SK-N-SH treated with all-trans-retinoic acid at 6 μM for 48 hours (cell line): ENCODE measurements around the gene CPD.

Experiments used
- ARNTL ChIP-seq: fragments of 450-650 bp; formaldehyde crosslinking; IDR thresholded peaks from 2 replicates; pipeline ENCODE4 v1.5.0; 2020; ENCODE audit warnings: low read depth, mild to moderate bottlenecking, moderate library complexity, borderline replicate concordance
- ESRRG ChIP-seq: fragments of 250-450 bp; sonication (Bioruptor Pico); IDR thresholded peaks from 2 replicates; pipeline ENCODE4 v1.6.1; 2021; ENCODE audit warnings: mild to moderate bottlenecking
- PPARA ChIP-seq: fragments of 250-450 bp; sonication (Bioruptor Pico); IDR thresholded peaks from 2 replicates; pipeline ENCODE4 v1.5.0; 2020; ENCODE audit warnings: mild to moderate bottlenecking, borderline replicate concordance
- RARB ChIP-seq: fragments of 250-450 bp; sonication (Bioruptor Pico); IDR thresholded peaks from 2 replicates; pipeline ENCODE4 v1.8.0; 2021; ENCODE audit warnings: mild to moderate bottlenecking, moderate library complexity
- SNAI2 ChIP-seq: fragments of 250-450 bp; sonication (Bioruptor Pico); IDR thresholded peaks from 2 replicates; pipeline ENCODE4 v1.5.0; 2020; ENCODE audit warnings: mild to moderate bottlenecking, moderate library complexity
- TCF4 ChIP-seq: fragments of 250-450 bp; sonication (Bioruptor Pico); IDR thresholded peaks from 2 replicates; pipeline ENCODE4 v1.8.0; 2021; ENCODE audit warnings: mild to moderate bottlenecking, moderate library complexity, borderline replicate concordance
- TOX ChIP-seq: fragments of 250-450 bp; sonication (Bioruptor Pico); IDR thresholded peaks from 2 replicates; pipeline ENCODE4 v1.8.0; 2021; ENCODE audit warnings: mild to moderate bottlenecking, moderate library complexity, borderline replicate concordance
- ZFP30 ChIP-seq: fragments of 450-650 bp; formaldehyde crosslinking; IDR thresholded peaks from 2 replicates; pipeline ENCODE4 v1.5.0; 2022; ENCODE audit warnings: mild to moderate bottlenecking, moderate library complexity
- ZNF8 ChIP-seq: fragments of 450-650 bp; formaldehyde crosslinking; IDR thresholded peaks from 2 replicates; pipeline ENCODE4 v1.5.0; 2020; ENCODE audit warnings: mild to moderate bottlenecking, moderate library complexity
- TF ChIP-seq, protein P1 (sequence below): fragments of 250-450 bp; sonication (Bioruptor Pico); IDR thresholded peaks from 2 replicates; pipeline ENCODE4 v1.8.0; 2020; ENCODE audit warnings: mild to moderate bottlenecking, moderate library complexity, borderline replicate concordance
- TF ChIP-seq, protein P2 (sequence below): fragments of 250-450 bp; sonication (Bioruptor Pico); IDR thresholded peaks from 2 replicates; pipeline ENCODE4 v1.8.0; 2021; ENCODE audit warnings: low read depth, mild to moderate bottlenecking, moderate library complexity, borderline replicate concordance
- TF ChIP-seq, protein P3 (sequence below): fragments of 250-450 bp; sonication (Bioruptor Pico); IDR thresholded peaks from 2 replicates; pipeline ENCODE4 v1.5.1; 2020; ENCODE audit warnings: low read depth, mild to moderate bottlenecking, moderate library complexity
- TF ChIP-seq, protein P4 (sequence below): fragments of 250-450 bp; sonication (Bioruptor Pico); IDR thresholded peaks from 2 replicates; pipeline ENCODE4 v1.5.1; 2021; ENCODE audit warnings: mild to moderate bottlenecking, moderate library complexity
- TF ChIP-seq, protein P5 (sequence below): fragments of 250-450 bp; sonication (Bioruptor Pico); IDR thresholded peaks from 2 replicates; pipeline ENCODE4 v1.5.0; 2020; ENCODE audit warnings: mild to moderate bottlenecking, moderate library complexity

DNA sequence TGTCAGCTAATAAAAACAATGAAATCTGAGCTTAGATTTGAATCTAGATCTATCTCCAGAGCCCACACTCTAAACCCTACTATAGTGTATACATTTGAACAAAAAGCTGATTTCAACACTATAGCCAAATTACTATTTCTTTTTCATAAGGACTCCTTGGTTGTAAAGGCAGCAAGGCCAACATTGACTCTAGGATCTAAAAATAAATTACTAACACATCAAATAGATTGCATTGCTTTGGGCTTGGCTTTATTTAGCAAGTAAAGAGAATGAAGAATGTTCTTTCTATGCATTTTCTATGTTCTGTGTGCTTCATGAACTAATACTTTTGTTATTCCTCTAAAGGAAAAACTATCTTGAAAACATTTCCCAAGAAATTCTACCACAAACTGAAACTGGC, 103.8 kb downstream of the CPD start:
- TF ChIP-seq ZFP30 (CRISPR knock-in tag) (no peak), ARNTL (CRISPR knock-in tag) (no peak), ESRRG (no peak), TOX (CRISPR knock-in tag) (no peak), PPARA (CRISPR knock-in tag) (no peak), RARB (no peak), ZNF8 (CRISPR knock-in tag) (no peak), TCF4 (CRISPR knock-in tag) (no peak), SNAI2 (CRISPR knock-in tag) (no peak)
- TF ChIP-seq, protein P1, sequence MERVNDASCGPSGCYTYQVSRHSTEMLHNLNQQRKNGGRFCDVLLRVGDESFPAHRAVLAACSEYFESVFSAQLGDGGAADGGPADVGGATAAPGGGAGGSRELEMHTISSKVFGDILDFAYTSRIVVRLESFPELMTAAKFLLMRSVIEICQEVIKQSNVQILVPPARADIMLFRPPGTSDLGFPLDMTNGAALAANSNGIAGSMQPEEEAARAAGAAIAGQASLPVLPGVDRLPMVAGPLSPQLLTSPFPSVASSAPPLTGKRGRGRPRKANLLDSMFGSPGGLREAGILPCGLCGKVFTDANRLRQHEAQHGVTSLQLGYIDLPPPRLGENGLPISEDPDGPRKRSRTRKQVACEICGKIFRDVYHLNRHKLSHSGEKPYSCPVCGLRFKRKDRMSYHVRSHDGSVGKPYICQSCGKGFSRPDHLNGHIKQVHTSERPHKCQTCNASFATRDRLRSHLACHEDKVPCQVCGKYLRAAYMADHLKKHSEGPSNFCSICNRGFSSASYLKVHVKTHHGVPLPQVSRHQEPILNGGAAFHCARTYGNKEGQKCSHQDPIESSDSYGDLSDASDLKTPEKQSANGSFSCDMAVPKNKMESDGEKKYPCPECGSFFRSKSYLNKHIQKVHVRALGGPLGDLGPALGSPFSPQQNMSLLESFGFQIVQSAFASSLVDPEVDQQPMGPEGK (CRISPR knock-in tag), result no peak
- TF ChIP-seq, protein P2, sequence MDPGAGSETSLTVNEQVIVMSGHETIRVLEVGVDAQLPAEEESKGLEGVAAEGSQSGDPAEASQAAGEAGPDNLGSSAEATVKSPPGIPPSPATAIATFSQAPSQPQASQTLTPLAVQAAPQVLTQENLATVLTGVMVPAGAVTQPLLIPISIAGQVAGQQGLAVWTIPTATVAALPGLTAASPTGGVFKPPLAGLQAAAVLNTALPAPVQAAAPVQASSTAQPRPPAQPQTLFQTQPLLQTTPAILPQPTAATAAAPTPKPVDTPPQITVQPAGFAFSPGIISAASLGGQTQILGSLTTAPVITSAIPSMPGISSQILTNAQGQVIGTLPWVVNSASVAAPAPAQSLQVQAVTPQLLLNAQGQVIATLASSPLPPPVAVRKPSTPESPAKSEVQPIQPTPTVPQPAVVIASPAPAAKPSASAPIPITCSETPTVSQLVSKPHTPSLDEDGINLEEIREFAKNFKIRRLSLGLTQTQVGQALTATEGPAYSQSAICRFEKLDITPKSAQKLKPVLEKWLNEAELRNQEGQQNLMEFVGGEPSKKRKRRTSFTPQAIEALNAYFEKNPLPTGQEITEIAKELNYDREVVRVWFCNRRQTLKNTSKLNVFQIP (CRISPR knock-in tag), result no peak
- TF ChIP-seq, protein P3, sequence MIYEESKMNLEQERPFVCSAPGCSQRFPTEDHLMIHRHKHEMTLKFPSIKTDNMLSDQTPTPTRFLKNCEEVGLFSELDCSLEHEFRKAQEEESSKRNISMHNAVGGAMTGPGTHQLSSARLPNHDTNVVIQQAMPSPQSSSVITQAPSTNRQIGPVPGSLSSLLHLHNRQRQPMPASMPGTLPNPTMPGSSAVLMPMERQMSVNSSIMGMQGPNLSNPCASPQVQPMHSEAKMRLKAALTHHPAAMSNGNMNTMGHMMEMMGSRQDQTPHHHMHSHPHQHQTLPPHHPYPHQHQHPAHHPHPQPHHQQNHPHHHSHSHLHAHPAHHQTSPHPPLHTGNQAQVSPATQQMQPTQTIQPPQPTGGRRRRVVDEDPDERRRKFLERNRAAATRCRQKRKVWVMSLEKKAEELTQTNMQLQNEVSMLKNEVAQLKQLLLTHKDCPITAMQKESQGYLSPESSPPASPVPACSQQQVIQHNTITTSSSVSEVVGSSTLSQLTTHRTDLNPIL (CRISPR knock-in tag), result no peak
- TF ChIP-seq, protein P4, sequence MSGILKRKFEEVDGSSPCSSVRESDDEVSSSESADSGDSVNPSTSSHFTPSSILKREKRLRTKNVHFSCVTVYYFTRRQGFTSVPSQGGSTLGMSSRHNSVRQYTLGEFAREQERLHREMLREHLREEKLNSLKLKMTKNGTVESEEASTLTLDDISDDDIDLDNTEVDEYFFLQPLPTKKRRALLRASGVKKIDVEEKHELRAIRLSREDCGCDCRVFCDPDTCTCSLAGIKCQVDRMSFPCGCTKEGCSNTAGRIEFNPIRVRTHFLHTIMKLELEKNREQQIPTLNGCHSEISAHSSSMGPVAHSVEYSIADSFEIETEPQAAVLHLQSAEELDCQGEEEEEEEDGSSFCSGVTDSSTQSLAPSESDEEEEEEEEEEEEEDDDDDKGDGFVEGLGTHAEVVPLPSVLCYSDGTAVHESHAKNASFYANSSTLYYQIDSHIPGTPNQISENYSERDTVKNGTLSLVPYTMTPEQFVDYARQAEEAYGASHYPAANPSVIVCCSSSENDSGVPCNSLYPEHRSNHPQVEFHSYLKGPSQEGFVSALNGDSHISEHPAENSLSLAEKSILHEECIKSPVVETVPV (CRISPR knock-in tag), result no peak
- TF ChIP-seq, protein P5, sequence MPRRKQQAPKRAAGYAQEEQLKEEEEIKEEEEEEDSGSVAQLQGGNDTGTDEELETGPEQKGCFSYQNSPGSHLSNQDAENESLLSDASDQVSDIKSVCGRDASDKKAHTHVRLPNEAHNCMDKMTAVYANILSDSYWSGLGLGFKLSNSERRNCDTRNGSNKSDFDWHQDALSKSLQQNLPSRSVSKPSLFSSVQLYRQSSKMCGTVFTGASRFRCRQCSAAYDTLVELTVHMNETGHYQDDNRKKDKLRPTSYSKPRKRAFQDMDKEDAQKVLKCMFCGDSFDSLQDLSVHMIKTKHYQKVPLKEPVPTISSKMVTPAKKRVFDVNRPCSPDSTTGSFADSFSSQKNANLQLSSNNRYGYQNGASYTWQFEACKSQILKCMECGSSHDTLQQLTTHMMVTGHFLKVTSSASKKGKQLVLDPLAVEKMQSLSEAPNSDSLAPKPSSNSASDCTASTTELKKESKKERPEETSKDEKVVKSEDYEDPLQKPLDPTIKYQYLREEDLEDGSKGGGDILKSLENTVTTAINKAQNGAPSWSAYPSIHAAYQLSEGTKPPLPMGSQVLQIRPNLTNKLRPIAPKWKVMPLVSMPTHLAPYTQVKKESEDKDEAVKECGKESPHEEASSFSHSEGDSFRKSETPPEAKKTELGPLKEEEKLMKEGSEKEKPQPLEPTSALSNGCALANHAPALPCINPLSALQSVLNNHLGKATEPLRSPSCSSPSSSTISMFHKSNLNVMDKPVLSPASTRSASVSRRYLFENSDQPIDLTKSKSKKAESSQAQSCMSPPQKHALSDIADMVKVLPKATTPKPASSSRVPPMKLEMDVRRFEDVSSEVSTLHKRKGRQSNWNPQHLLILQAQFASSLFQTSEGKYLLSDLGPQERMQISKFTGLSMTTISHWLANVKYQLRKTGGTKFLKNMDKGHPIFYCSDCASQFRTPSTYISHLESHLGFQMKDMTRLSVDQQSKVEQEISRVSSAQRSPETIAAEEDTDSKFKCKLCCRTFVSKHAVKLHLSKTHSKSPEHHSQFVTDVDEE (CRISPR knock-in tag), result no peak
